ENCODE measurements around the gene ZNF438.
"Not testable (repeated sequence)": the region's sequence is repeated elsewhere in the genome, so short reads cannot be mapped to it uniquely, and the experiment has no call there.

ZNF438 gene

GRCh38 chr10:30984563-30985328, 46.9 kb downstream of the ZNF438 start:
- no peak for DNase-seq

DNA sequence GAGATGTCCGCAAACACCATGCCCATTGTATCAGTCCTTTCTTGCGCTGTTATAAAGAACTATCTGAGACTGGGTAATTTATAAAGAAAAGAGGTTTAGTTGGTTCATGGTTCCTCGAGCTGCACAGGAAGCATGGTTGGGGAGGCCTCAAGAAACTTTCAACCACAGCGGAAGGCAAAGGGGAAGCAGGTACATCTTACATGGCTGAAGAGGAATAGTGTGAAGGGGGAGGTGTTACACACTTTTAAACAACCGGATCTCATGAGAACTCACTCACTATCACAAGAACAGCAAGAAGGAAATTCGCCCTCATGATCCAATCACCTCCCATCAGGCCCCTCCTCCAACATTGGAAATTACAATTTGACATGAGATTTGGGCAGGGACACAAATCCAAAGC, 48.5 kb downstream of the ZNF438 start:
- DNase-seq, result not testable (repeated sequence)

DNA sequence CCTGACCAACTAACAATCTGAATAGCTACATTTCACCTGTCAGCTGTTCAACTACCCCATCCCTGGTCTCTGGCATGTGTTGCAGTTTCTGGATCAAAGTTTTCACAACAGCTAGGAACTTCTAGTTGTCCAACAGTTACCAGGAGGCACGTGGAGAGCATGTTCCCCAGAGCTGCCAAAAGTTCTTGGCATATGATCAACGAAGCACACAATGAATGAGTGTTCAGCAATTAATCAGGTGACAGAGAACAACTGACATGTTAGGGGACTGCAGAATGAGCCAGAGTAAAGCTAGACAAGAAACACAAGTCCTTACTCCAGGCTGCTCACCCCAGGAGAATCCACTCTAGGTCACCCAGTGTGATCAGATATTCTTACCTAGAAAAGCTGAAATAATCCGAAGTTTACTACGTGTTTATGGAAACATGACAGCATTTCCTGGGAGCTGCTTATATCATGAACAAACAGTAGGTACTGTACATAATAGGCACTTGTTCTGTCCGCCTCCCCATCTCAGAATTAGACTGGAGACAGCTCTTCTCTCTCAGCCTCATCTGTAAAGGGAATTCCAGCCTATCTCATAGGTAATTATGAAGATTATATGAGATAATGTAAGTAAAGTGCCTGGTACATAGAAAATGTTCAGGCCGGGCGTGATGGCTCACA, 50.6 kb downstream of the ZNF438 start:
- no peak for DNase-seq

DNA sequence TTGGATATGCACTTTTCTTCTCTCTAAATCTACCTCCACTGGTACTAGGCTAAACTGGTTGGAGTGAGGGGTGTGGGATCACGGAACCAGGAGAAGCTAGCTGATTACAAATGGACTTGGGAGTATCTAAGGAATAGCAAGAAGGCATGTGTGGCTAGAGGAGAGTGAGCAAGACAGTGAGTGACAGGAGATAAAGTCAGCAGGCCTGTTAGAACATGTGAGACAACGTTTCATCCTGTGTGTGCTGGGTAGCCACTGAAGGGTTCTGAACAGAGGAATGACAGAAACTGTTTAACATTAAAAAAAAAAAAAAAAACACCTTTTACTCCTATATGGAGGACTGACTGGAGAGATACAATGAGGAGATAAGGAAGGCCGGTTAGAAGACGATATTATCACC, 51.7 kb downstream of the ZNF438 start:
- no peak for DNase-seq

GRCh38 chr10:30978843-30979242, 52.8 kb downstream of the ZNF438 start:
- DNase-seq, result no peak

DNA sequence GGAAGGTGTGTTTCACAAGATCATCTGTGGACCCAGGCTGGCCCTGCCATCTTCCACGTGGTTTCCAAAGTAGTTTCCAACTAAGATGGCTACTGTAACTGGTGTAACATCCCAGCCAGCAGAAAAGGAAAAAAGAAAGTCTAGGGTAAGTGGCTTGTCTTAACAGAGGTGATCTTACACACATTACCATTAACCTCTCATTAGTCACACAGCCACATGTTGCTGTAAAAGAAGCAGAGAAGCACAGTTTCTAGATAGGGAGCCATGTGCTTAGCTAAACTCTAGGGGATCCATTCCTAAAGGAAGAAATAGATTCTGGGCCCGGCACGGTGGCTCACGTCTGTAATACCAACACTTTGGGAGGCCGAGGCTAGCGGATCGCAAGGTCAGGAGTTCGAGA, 54.3 kb downstream of the ZNF438 start:
- no peak for DNase-seq

DNA sequence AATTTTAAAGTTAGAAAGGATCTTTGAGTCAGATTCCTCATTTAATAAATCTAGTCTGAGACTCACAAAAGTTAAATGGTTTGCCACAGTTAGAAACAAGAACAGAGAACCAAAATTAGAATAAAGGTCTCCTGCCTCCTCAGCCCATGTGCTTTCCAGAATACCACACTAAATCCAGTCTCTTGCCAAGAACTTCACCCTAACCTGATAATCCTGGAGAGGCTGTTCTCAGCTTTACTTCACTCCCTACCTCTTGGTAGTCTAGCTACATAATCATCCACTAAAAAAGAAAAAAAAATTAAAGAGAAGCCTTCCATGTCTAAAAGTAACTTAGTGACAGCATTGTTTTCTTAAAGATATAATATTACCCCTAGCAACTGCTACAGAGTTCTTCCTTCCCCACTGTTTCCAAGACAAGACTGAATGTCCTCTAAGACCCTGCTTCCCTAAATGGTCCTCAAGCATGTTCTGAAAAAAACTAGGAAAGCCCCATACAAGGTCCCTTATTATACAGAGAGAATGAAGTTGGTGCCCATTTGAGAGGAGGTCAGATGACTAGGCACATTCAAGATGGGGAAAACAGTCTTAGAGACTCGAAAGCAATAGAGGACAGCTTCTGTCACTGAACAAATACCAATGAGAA, 56.8 kb downstream of the ZNF438 start:
- no peak for DNase-seq

- no peak for DNase-seq
Observed at GRCh38 chr10:30974355-30974754, 57.3 kb downstream of the ZNF438 start.

- DNase-seq, result no peak
Observed at GRCh38 chr10:30973737-30974136, 57.9 kb downstream of the ZNF438 start.

DNA sequence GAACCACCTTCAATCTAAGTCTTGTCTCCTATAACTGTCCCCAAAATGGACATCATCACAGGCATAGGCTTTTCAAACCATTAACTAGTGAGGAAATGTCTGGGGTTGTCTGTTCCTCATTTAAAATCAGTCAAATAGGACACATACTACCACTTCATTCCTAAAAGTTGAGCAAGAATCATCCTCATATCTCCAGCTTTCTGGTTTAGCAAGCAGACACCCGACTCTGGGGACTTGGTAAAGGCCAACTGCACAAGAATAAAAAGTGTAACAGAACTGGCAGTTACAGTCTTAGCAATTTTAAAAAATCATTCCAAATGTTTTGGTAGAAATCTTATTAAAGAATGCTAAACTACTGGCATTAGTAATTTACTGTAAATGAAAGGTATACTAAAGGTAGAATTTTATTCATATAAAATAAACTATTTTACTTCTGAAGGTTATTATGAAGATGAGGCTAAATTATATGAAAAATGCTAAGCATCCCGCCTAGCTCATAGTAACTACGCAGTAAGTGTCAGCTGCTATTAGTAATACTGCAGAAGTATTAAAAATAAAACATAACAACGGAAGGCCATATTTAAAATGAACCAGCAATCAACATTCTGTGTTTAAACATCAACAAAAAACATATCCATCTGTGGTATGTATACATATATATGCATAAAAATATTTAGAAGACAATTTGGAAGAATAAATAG, 60.8 kb downstream of the ZNF438 start:
- DNase-seq, result no peak

- no peak for DNase-seq
Observed at GRCh38 chr10:30968711-30969110, 63.0 kb downstream of the ZNF438 start.

- DNase-seq, result no peak
Observed at GRCh38 chr10:30967650-30968410, 63.8 kb downstream of the ZNF438 start.

DNA sequence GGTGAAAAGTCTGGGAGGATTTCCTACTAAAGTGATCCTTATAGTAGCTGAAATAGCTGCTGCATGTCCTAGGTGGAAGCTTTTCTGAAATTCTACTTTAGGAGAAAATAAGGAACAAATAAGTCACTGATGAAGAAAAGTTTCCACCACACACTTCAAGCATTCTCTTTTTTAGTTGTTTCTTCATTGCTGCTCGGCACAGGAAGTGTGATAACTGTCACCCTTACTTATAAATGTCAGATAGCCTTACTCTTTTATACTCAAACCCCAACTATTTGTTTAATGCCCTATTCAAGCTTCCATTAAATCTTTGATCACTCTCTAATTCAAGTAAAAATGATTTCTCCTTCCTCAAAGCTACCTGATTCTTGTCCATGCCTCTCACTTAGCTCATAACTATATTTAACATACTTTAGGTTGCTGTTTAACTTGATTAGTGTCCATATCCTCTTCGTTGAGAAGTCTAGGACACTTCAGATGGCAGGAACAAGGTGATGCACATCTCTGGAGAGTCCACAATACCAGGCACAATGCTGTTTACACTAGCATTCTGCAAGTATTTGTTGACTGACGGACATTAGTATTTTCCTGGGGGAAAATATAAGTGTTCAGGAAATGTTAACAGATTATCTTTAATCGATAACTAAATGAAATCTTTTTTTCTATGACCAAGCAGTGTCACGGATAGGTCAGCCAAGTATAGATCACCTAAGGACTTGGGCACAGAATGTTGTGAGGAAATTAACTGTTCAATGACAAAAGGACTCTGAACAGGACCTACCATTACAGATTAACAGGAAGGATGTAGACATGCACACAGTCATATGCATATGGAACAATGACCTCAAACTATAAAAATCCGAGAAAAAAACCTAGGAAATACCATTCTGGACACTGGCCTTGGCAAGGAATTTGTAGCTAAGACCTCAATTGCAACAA, 67.4 kb downstream of the ZNF438 start:
- DNase-seq, result no peak

- DNase-seq, result no peak
Observed at GRCh38 chr10:30962522-30962921, 69.1 kb downstream of the ZNF438 start.

DNA sequence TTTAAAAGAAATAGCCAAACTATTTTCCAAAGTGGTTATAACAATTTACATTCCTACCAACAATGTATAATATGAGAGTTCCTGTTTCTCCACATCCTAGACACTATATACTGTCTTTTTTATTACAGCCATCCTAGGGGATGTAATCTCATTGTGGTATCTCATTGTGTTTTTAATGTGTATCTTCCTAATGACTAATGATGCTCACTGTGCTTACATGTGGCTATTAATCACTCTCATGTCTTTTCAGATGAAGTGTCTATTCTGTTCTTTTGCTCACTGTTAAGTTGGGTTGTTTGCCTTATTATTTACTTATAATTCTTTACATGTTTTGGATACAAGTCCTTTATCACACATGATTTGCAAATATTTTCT, 71.8 kb downstream of the ZNF438 start:
- no peak for DNase-seq

- DNase-seq, result not testable (repeated sequence)
Observed at GRCh38 chr10:30949218-30949617, 82.4 kb downstream of the ZNF438 start.

DNA sequence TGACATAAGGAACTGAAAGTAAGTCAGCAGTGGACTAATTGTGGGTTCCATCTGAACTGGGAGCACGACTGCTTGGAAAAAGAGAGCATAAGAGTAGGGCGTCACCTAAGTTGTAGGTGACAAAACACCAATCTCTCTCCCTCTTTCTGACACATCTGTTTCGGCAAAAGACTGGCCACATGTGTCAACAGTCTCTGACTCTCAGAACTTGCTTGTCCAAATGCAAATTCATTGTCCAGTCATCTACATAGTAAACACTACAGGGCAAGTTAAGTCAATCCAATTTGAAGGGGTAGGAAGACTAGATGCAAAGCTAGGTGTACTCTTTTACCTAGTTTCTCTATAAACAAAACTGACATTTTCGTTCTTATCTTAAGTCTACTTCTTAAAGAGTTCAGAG, 87.7 kb downstream of the ZNF438 start:
- DNase-seq, result no peak

DNA sequence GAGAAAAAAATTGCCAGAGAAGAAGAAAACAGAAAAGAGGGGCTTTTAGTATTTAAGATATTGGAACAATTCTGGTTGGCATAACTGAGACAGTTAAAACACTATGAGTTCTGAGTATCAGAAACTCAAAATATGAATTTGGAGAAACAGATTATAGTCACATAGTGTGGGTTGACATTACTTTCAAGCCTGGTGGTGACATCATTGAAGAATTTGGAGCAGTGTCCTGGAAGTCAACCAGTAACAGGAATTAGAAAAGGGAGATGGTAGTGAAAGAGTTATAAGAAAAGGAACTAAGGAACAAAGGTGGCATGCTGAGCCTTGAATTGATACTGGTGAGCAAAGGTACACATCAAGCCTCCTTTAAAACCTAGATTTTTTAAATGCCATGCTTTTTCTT, 88.2 kb downstream of the ZNF438 start:
- no peak for DNase-seq

- DNase-seq, result no peak
Observed at GRCh38 chr10:30940256-30940655, 91.4 kb downstream of the ZNF438 start.

DNA sequence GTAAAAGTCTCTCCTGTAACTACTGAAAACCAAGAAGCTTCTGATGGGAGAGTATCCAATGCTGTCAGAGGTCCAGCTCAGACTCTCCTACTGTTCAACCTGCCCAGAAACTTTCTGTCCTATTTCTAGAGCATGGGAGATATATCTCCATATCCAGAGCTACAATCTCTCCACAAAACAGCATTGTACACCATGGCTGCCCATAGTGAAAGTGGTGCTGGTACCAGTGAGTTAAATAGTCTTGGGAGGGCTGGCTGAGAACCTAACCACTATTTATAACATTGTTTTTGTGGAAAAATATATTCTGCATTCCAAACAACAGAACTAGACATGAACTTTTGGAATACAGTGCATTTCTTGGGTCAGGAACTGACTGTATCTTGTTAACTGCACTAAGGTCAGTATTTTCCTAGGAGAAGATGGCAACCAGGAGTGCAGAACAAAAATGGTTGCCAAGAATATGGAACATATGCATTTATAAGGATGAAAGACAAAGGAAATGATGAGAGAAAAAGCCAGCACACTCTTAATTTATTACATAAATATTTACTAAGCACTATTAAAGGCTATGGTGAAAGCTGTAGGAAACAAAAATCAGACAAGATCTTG, 91.9 kb downstream of the ZNF438 start:
- DNase-seq, result no peak

DNA sequence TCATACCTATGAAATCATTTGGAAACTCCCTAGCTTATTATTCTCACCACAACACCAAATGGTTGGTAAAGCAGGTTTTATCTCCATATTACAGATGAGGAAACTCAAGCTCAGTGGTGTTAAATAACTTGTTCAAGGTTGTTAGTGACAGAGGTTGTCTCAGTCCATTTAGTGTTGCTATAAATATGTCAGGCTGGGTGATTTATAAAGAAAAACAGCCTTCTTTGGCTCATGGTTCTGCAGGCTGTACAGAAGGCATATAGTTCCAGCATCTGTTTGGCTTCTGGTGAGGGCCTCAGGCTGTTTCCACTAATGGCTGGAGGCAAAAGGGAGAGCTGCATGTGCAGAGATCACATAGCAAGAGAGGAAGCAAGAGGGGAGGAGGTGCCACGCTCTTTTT, 96.6 kb downstream of the ZNF438 start:
- DNase-seq, result no peak

Measured in activated CD8-positive, alpha-beta memory T cell treated with anti-CD3 and anti-CD28 coated beads, Interleukin-2, amount 50 U/mL, for 4 hours (primary cell).